Psoas muscle (tissue), 8 donors: ENCODE measurements around the gene CLCNKA. TPM values are rescaled to one million over a fixed set of nuclear protein-coding genes. Genes with fewer than 3 reads are reported as not detected.
"Not testable (repeated sequence)": the region's sequence is repeated elsewhere in the genome, so short reads cannot be mapped to it uniquely, and the experiment has no call there.

ENCODE experiments used
- ATAC-seq, 4 donors: fragments of 200-7000 bp; cut with Tn5 transposase; one replicate each; pipeline ENCODE4 v1.9.1; 2020; ENCODE audit warnings: moderate library complexity in 3 of 4, mild to moderate bottlenecking in 2 of 4
- DNase-seq, 2 donors: peaks; one replicate each; pipeline ENCODE4 v3.0.0-alpha.2; 2020
- H3K27ac ChIP-seq: fragments of 200-600 bp; one replicate; pipeline ENCODE4 v1.8.0; 2022
- H3K27me3 ChIP-seq, 3 donors: fragments of 200-600 bp in 1 of 3; one replicate each; pipeline versions ENCODE4 v1.6.1 to v1.8.0; 2013 to 2022; ENCODE audit warnings: low read length in 2 of 3, mild to moderate bottlenecking in 2 of 3, moderate library complexity in 1 of 3; ENCODE audit not compliant: insufficient read depth in 3 of 3
- H3K36me3 ChIP-seq, 2 donors: fragments of 200-600 bp in 1 of 2; one replicate each; pipeline versions ENCODE4 v1.6.1 to v1.8.0; 2013 to 2022; ENCODE audit warnings: low read depth in 1 of 2, mild to moderate bottlenecking in 1 of 2, moderate library complexity in 1 of 2; ENCODE audit not compliant: insufficient read depth in 1 of 2
- H3K4me1 ChIP-seq: fragments of 200-600 bp; one replicate; pipeline ENCODE4 v1.8.0; 2022
- H3K4me3 ChIP-seq: fragments of 200-600 bp; one replicate; pipeline ENCODE4 v1.8.0; 2022; ENCODE audit warnings: mild to moderate bottlenecking
- H3K9me3 ChIP-seq: fragments of 200-600 bp; one replicate; pipeline ENCODE4 v1.8.0; 2022
- CTCF ChIP-seq: fragments of 200-600 bp; IDR thresholded peaks from one replicate; pipeline ENCODE4 v1.8.0; 2022; ENCODE audit warnings: antibody characterized with exemption
- WGBS, 3 donors: extraction: QIAGEN DNeasy Blood & Tissue Kit; methylation state at CpG; one replicate each; pipeline versions ENCODE4 v1.1.6 to v1.1.7; 2013; 5-methylcytosine and 5-hydroxymethylcytosine counted together
- intact Hi-C, 2 donors: fragments of 100-400 bp; cut with DNase I; formaldehyde crosslinking; loops; one replicate each; pipeline versions ENCODE4 v1.11.0 to v1.14.2; 2022
- polyA plus RNA-seq, 3 donors: library from polyadenylated mRNA; stranded (reverse); fragments of 200-250 nt; gene quantifications; one replicate each; pipeline ENCODE4 v1.2.3, GENCODE V29; 2013
- total RNA-seq, 4 donors: library from RNA; stranded (reverse); fragmentation: NEBNext Ultra II Directional in 2 of 4; extraction: Animal tissue kit (Norgen Biotek cat#: 25700) in 2 of 4; gene quantifications; one replicate each; pipeline versions ENCODE4 v1.2.1 to v1.2.4, GENCODE V29; 2021 to 2023
- donor health status: healthy with polysubstance abuse.
- donor health status: DM: no; HTN: no; CAD: no; lungs with moderate emphysema.
- donor health status: Bipolar disorder and iron deficiency.
- donor health status: healthy.
- donor health status: DM: yes; HTN: yes; CAD: no.
- donor health status: DM: no; HTN: no; CAD: no.
- donor health status: DM: no; HTN: no; CAD: no.
- donor health status: DM: yes; HTN: yes; CAD: no.

Gene CLCNKA
- total and polyA plus RNA-seq, 7 donors = 0.30 to 2.2 (median 1.2) TPM

DNA sequence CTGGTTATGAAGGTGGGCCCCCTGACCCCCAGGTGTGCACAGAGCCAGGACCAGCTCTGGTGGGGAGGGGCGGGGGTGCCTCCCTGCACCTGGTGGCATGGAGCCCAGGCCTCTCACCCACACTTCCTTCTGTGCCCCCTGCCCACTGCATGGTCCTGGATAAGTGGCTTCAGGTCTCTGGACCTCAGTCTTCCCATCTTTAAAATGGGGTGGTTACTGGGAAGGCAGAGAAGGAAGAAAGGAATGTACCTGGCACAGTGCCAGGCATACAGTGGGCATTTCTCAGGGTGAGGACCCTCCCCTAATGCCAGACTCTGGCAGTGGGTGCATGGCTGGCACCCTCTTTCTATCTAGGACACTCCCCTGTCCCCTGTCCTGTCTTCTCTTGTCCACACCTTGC is 7.5 kb downstream of the CLCNKA start:
- Histone ChIP-seq H3K36me3 (no peaks in the 10 kb centered on the region), H3K9me3 (no peaks in the 10 kb centered on the region), H3K4me1 (no peaks in the 10 kb centered on the region), H3K27me3 (peaks cover 0 to 2% (median 0%) of the 10 kb centered on the region in 3 donors), H3K4me3 (no peak overlapping the region), H3K27ac (no peak overlapping the region)
- no peak for TF ChIP-seq CTCF
- no peak for DNase-seq
- intact Hi-C loops = no loop called here
- no peak for ATAC-seq
- 93 to 100% methylated on average over 1 of the region's 1 CpG; no CpG with 5 or more reads in 1 of the 3 donors for WGBS, 3 donors

- H3K27ac ChIP-seq = no peak overlapping the region
- no peaks in the 10 kb centered on the region for H3K36me3 ChIP-seq
- DNase-seq (no peak), ATAC-seq (no peak)
- peaks cover 0 to 2% (median 0%) of the 10 kb centered on the region in 3 donors for H3K27me3 ChIP-seq
- H3K9me3 ChIP-seq = no peaks in the 10 kb centered on the region
- 84 to 88% (median 85%) methylated on average over 8 of the region's 8 CpGs for WGBS, 3 donors
- H3K4me1 ChIP-seq = no peaks in the 10 kb centered on the region
- no peak for TF ChIP-seq CTCF
- intact Hi-C loops = no loop called here
- no peak overlapping the region for H3K4me3 ChIP-seq
Observed at GRCh38 chr1:16031551-16031950, 9.7 kb downstream of the CLCNKA start.

GRCh38 chr1:16032388-16033102 is 10.7 kb downstream of the CLCNKA start:
- H3K27ac ChIP-seq = no peak overlapping the region
- DNase-seq (peak; percentile 87 to 96), ATAC-seq (peak; percentile 96 to 99 (median 98))
- no peaks in the 10 kb centered on the region for H3K4me1 ChIP-seq
- no peak overlapping the region for H3K4me3 ChIP-seq
- no peaks in the 10 kb centered on the region for H3K36me3 ChIP-seq
- no peaks in the 10 kb centered on the region for H3K9me3 ChIP-seq
- H3K27me3 ChIP-seq = peaks cover 0 to 2% (median 0%) of the 10 kb centered on the region in 3 donors
- WGBS, 3 donors = 52 to 57% (median 52%) methylated on average over 18 of the region's 18 CpGs
- peak; percentile 99 for TF ChIP-seq CTCF
- intact Hi-C loops = loop anchor here (1.0 to 2.0 kb wide), 2 partner anchors 22 to 24 kb away; no protein-coding TSS in a partner anchor

DNA sequence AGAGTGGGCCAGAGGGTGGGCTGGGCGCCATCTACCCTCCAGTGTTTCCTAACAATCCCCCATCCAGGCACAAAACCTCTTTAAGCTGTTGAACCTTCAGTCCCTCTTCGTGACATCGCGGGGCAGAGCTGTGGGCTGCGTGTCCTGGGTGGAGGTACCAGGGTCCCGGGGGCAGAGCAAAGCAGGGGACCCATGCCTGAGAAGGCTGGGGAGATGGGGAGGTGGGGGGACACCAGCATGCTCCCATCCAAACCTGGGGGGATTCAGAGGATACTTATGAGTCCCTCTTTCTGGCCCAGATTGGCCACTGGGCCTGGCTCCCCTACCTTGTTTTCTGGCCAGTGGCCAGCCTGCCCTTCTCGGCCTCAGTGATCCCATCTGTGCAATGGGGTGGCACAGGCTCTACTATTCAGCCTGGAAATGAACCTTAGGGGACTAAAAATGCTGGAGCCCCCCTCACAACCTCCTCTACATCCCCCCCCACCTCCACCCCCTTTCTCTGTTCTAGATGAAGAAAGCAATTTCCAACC is 11.3 kb downstream of the CLCNKA start:
- H3K27ac ChIP-seq, H3K4me1 ChIP-seq, DNase-seq, H3K4me3 ChIP-seq, H3K36me3 ChIP-seq, H3K27me3 ChIP-seq, H3K9me3 ChIP-seq: not testable (repeated sequence)
- ATAC-seq = peak in 1 of 4 donors; percentile 1
- intact Hi-C loops = loop anchor here in 1 of 2 donors (2.0 kb wide), 1 partner anchor 24 kb away; no protein-coding TSS in a partner anchor
- WGBS, 3 donors = 56 to 57% (median 57%) methylated on average over 7 of the region's 7 CpGs

- WGBS, 3 donors = 82 to 88% (median 88%) methylated on average over 10 of the region's 11 CpGs
- H3K9me3 ChIP-seq, H3K4me3 ChIP-seq, H3K27ac ChIP-seq, DNase-seq, H3K27me3 ChIP-seq, H3K4me1 ChIP-seq, H3K36me3 ChIP-seq, ATAC-seq: not testable (repeated sequence)
- intact Hi-C loops = loop anchor here in 1 of 2 donors (2.0 kb wide), 1 partner anchor 20 kb away; no protein-coding TSS in a partner anchor
Observed at GRCh38 chr1:16036461-16036860, 14.6 kb downstream of the CLCNKA start.
